HEK293 (cell line): Measurements from ENCODE around the gene FMNL3.

Source experiments
- CTCF ChIA-PET: fragments of 350-600 bp; formaldehyde crosslinking; extraction: SDS; loops from one replicate; lab custom pipeline; 2021; ENCODE audit warnings: antibody characterized with exemption; lab: Yijun Ruan, JAX
- POLR2A ChIA-PET: fragments of 300-600 bp; formaldehyde crosslinking; extraction: SDS; loops from one replicate; lab custom pipeline; 2020; ENCODE audit warnings: antibody characterized with exemption, inconsistent platforms; lab: Yijun Ruan, JAX
- H3K27ac ChIP-seq: fragments of 200-500 bp; sonication (Bioruptor generic); 2 replicates; pipeline ENCODE4 v1.5.1; 2014; ENCODE audit warnings: low read depth, low read length, control low read depth, inconsistent platforms; ENCODE audit errors: extremely low read depth
- H3K36me3 ChIP-seq, 2 experiments: fragments of 200-500 bp in 1 of 2; sonication (Bioruptor generic) in 1 of 2; 1 replicate in 1 of 2; 2 replicates in 1 of 2; pipeline ENCODE4 v1.5.1; 2014 to 2017; ENCODE audit warnings: inconsistent platforms in 2 of 2, low read length in 2 of 2; ENCODE audit not compliant: control insufficient read depth in 2 of 2, insufficient read depth in 1 of 2
- H3K4me1 ChIP-seq: fragments of 200-500 bp; sonication (Bioruptor generic); 2 replicates; pipeline ENCODE4 v1.5.1; 2014; ENCODE audit warnings: mild to moderate bottlenecking, low read length, inconsistent platforms; ENCODE audit not compliant: control insufficient read depth, insufficient read depth
- H3K4me3 ChIP-seq: 2 replicates; pipeline ENCODE4 v1.5.1; 2011; ENCODE audit warnings: low read depth, mild to moderate bottlenecking, control low read depth, low read length, moderate library complexity
- H3K9me3 ChIP-seq: fragments of 200-500 bp; sonication (Bioruptor generic); 2 replicates; pipeline ENCODE4 v1.5.1; 2014; ENCODE audit warnings: low read depth, low read length, inconsistent platforms; ENCODE audit not compliant: control insufficient read depth, insufficient read depth
- GLIS2 ChIP-seq: fragments of 450-650 bp; formaldehyde crosslinking; IDR thresholded peaks from 2 replicates; pipeline ENCODE4 v1.5.1; 2016; ENCODE audit warnings: missing biosample characterization, missing genetic modification characterization
- OVOL3 ChIP-seq: fragments of 450-650 bp; formaldehyde crosslinking; IDR thresholded peaks from 2 replicates; pipeline ENCODE4 v1.5.1; 2016; ENCODE audit warnings: missing biosample characterization, missing genetic modification characterization
- SALL2 ChIP-seq: fragments of 450-650 bp; formaldehyde crosslinking; IDR thresholded peaks from 2 replicates; pipeline ENCODE4 v1.5.0; 2017; ENCODE audit warnings: missing biosample characterization, mild to moderate bottlenecking, missing genetic modification characterization, borderline replicate concordance
- TCF7L2 ChIP-seq: IDR thresholded peaks from 2 replicates; pipeline ENCODE4 v1.6.1; 2011; ENCODE audit warnings: low read depth, mild to moderate bottlenecking, inconsistent platforms, low read length, moderate library complexity, borderline replicate concordance
- ZNF140 ChIP-seq: fragments of 450-650 bp; formaldehyde crosslinking; IDR thresholded peaks from 2 replicates; pipeline ENCODE4 v1.5.1; 2016; ENCODE audit warnings: missing biosample characterization, missing genetic modification characterization
- ZNF302 ChIP-seq: fragments of 450-650 bp; formaldehyde crosslinking; IDR thresholded peaks from 2 replicates; pipeline ENCODE4 v1.5.1; 2016; ENCODE audit warnings: missing biosample characterization, missing genetic modification characterization, low read depth
- ZNF394 ChIP-seq: fragments of 450-650 bp; formaldehyde crosslinking; IDR thresholded peaks from 2 replicates; pipeline ENCODE4 v1.5.1; 2016; ENCODE audit warnings: missing biosample characterization, missing genetic modification characterization, mild to moderate bottlenecking, moderate library complexity, borderline replicate concordance
- ZNF530 ChIP-seq: fragments of 450-650 bp; formaldehyde crosslinking; IDR thresholded peaks from 2 replicates; pipeline ENCODE4 v1.5.1; 2016; ENCODE audit warnings: low read depth, missing biosample characterization, missing genetic modification characterization
- ZNF660 ChIP-seq: fragments of 450-650 bp; IDR thresholded peaks from 2 replicates; pipeline ENCODE4 v1.5.1; 2018; ENCODE audit warnings: missing biosample characterization, mild to moderate bottlenecking, missing genetic modification characterization
- ZNF664 ChIP-seq: fragments of 450-650 bp; formaldehyde crosslinking; IDR thresholded peaks from 2 replicates; pipeline ENCODE4 v1.5.1; 2016; ENCODE audit warnings: missing biosample characterization, missing genetic modification characterization
- TF ChIP-seq, protein P1 (sequence below): fragments of 450-650 bp; formaldehyde crosslinking; IDR thresholded peaks from 2 replicates; pipeline ENCODE4 v1.5.1; 2017; ENCODE audit warnings: missing biosample characterization, missing genetic modification characterization
- TF ChIP-seq, protein P2 (sequence below): fragments of 450-650 bp; formaldehyde crosslinking; IDR thresholded peaks from 2 replicates; pipeline ENCODE4 v1.5.1; 2016; ENCODE audit warnings: missing biosample characterization, missing genetic modification characterization
- TF ChIP-seq, protein P3 (sequence below): fragments of 450-650 bp; formaldehyde crosslinking; IDR thresholded peaks from 2 replicates; pipeline ENCODE4 v1.5.1; 2016; ENCODE audit warnings: missing biosample characterization, missing genetic modification characterization
- TF ChIP-seq, protein P4 (sequence below): fragments of 450-650 bp; formaldehyde crosslinking; IDR thresholded peaks from 2 replicates; pipeline ENCODE4; 2016; ENCODE audit warnings: missing biosample characterization, missing genetic modification characterization
- TF ChIP-seq, protein P5 (sequence below): fragments of 450-650 bp; IDR thresholded peaks from 2 replicates; pipeline ENCODE4 v1.5.1; 2018; ENCODE audit warnings: missing biosample characterization, mild to moderate bottlenecking, missing genetic modification characterization

The FMNL3 gene

DNA sequence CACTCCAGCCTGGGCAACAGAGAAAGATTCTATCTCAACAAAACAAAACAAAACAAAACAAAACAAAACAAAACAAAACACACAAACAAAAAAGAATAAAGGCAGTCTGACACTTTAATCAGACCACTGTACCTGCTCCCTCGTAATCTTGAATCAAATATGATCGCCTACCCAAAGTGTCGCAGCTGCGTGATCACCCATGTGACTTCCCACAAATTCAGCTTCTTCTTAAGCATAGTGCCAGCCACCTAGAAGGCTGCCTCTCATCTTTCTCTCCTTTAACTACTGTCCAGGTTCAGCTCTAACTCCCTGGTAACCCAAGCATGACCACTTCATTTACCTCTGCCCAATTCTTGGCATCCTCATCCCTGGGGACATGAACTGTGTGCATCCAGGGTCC, 37.4 kb downstream of the FMNL3 start:
- ChIA-PET CTCF (interaction anchor here (0.7 to 1.2 kb wide), 3 partner anchors 9 to 26 kb away, joined by 3 read pairs; no protein-coding TSS in a partner anchor), POLR2A (no interaction called here)
- no peaks in the 10 kb centered on the region for H3K36me3 ChIP-seq
- H3K9me3 ChIP-seq, result no peaks in the 10 kb centered on the region
- no peak overlapping the region for H3K27ac ChIP-seq
- no peak overlapping the region for H3K4me3 ChIP-seq
- TF ChIP-seq, protein P1, sequence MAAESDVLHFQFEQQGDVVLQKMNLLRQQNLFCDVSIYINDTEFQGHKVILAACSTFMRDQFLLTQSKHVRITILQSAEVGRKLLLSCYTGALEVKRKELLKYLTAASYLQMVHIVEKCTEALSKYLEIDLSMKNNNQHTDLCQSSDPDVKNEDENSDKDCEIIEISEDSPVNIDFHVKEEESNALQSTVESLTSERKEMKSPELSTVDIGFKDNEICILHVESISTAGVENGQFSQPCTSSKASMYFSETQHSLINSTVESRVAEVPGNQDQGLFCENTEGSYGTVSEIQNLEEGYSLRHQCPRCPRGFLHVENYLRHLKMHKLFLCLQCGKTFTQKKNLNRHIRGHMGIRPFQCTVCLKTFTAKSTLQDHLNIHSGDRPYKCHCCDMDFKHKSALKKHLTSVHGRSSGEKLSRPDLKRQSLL (tag by site-specific recombination), result no peak
- TF ChIP-seq ZNF660 (tag by site-specific recombination) (no peak), ZNF302 (tag by site-specific recombination) (no peak), ZNF140 (tag by site-specific recombination) (no peak), SALL2 (no peak), TCF7L2 (no peak)
- TF ChIP-seq, protein P2, sequence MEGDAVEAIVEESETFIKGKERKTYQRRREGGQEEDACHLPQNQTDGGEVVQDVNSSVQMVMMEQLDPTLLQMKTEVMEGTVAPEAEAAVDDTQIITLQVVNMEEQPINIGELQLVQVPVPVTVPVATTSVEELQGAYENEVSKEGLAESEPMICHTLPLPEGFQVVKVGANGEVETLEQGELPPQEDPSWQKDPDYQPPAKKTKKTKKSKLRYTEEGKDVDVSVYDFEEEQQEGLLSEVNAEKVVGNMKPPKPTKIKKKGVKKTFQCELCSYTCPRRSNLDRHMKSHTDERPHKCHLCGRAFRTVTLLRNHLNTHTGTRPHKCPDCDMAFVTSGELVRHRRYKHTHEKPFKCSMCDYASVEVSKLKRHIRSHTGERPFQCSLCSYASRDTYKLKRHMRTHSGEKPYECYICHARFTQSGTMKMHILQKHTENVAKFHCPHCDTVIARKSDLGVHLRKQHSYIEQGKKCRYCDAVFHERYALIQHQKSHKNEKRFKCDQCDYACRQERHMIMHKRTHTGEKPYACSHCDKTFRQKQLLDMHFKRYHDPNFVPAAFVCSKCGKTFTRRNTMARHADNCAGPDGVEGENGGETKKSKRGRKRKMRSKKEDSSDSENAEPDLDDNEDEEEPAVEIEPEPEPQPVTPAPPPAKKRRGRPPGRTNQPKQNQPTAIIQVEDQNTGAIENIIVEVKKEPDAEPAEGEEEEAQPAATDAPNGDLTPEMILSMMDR (tag by site-specific recombination), result no peak
- peaks cover 2% of the 10 kb centered on the region; the same call in 1 of the 2 replicates for H3K4me1 ChIP-seq

DNA sequence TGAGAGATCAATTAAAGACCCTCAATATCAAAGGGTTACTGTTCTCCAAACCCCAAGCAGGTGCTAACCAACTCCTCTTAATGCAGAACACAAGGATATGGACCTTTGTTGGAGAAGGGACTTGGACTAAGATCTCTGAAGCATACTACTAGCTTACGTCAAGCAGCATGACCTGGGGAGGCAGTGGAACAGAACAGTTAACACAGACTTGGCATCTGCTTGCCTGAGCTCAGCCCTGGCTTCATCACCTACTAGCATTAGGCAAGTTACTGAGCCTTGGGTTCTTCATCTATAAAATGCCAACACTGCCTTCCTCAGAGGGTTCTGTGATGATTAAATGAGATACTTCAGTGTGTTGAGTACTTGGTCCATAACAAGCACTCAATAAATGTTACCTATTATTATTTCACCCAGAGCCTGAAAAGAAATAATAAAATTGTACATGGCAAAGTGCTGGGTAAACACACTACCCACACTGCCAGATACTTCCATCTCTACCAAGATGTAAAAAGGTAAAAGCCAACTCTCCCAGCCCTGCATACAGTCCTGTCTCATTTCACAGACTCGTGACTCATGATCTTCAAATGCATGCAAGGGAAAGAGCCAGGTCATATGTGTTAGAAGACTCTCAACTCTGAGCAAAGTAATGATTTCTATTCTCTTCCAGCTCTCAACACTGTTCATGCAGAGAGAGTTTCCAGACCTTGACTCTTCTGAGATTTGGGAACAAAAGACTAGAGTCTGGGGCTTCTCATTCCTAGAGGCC, 39.7 kb downstream of the FMNL3 start:
- peaks cover 12% of the 10 kb centered on the region for H3K4me1 ChIP-seq
- TF ChIP-seq ZNF664 (peak; percentile 56; the same call in 1 of the 2 replicates), ZNF394 (tag by site-specific recombination) (no peak), OVOL3 (tag by site-specific recombination) (no peak), ZNF530 (no peak), GLIS2 (tag by site-specific recombination) (no peak)
- TF ChIP-seq, protein P3, sequence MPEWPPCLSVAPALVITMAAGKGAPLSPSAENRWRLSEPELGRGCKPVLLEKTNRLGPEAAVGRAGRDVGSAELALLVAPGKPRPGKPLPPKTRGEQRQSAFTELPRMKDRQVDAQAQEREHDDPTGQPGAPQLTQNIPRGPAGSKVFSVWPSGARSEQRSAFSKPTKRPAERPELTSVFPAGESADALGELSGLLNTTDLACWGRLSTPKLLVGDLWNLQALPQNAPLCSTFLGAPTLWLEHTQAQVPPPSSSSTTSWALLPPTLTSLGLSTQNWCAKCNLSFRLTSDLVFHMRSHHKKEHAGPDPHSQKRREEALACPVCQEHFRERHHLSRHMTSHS (tag by site-specific recombination), result no peak
- TF ChIP-seq, protein P4, sequence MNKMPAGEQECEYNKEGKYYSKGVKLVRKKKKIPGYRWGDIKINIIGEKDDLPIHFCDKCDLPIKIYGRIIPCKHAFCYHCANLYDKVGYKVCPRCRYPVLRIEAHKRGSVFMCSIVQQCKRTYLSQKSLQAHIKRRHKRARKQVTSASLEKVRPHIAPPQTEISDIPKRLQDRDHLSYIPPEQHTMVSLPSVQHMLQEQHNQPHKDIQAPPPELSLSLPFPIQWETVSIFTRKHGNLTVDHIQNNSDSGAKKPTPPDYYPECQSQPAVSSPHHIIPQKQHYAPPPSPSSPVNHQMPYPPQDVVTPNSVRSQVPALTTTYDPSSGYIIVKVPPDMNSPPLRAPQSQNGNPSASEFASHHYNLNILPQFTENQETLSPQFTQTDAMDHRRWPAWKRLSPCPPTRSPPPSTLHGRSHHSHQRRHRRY (tag by site-specific recombination), result no peak
- TF ChIP-seq, protein P5, sequence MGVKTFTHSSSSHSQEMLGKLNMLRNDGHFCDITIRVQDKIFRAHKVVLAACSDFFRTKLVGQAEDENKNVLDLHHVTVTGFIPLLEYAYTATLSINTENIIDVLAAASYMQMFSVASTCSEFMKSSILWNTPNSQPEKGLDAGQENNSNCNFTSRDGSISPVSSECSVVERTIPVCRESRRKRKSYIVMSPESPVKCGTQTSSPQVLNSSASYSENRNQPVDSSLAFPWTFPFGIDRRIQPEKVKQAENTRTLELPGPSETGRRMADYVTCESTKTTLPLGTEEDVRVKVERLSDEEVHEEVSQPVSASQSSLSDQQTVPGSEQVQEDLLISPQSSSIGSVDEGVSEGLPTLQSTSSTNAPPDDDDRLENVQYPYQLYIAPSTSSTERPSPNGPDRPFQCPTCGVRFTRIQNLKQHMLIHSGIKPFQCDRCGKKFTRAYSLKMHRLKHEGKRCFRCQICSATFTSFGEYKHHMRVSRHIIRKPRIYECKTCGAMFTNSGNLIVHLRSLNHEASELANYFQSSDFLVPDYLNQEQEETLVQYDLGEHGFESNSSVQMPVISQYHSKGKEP (tag by site-specific recombination), result no peak
- H3K9me3 ChIP-seq, result no peaks in the 10 kb centered on the region
- H3K4me3 ChIP-seq, result no peak overlapping the region
- CTCF ChIA-PET, result interaction anchor here (0.6 to 1.4 kb wide), 3 partner anchors 31 to 168 kb away, joined by 3 read pairs; no protein-coding TSS in a partner anchor
- POLR2A ChIA-PET, result no interaction called here
- H3K27ac ChIP-seq, result no peak overlapping the region
- H3K36me3 ChIP-seq, result no peaks in the 10 kb centered on the region
